OCI-LY1 (cell line): ENCODE measurements around the gene C16orf89.

Source experiments
- H2AFZ ChIP-seq: fragments of 200-600 bp; sonication (generic), shearing (Covaris generic); 2 replicates; pipeline ENCODE4 v1.6.0; 2014; ENCODE audit warnings: antibody characterized with exemption, mild to moderate bottlenecking, low read length
- H3F3A ChIP-seq: fragments of 200-600 bp; sonication (generic), shearing (Covaris generic); 2 replicates; pipeline ENCODE4 v1.6.0; 2014; ENCODE audit warnings: mild to moderate bottlenecking, antibody characterized with exemption, low read length, moderate library complexity; ENCODE audit not compliant: insufficient read depth
- H3K27ac ChIP-seq: fragments of 200-600 bp; sonication (generic); 2 replicates; pipeline ENCODE4 v1.5.1; 2014; ENCODE audit warnings: low read length, mixed run types, mild to moderate bottlenecking, low read depth; ENCODE audit not compliant: poor library complexity, severe bottlenecking
- H3K27me3 ChIP-seq: fragments of 200-600 bp; sonication (generic); 2 replicates; pipeline ENCODE4 v1.6.0; 2014; ENCODE audit warnings: antibody characterized with exemption, mild to moderate bottlenecking, low read length, moderate library complexity; ENCODE audit not compliant: insufficient read depth
- H3K36me3 ChIP-seq: fragments of 200-600 bp; sonication (generic); 2 replicates; pipeline ENCODE4 v1.6.1; 2014; ENCODE audit warnings: mild to moderate bottlenecking, antibody characterized with exemption, low read length, moderate library complexity, mixed read lengths; ENCODE audit not compliant: insufficient read depth
- H3K4me1 ChIP-seq: fragments of 200-600 bp; sonication (generic); 2 replicates; pipeline ENCODE4 v1.5.1; 2014; ENCODE audit warnings: mild to moderate bottlenecking, low read length, moderate library complexity; ENCODE audit not compliant: insufficient read depth, severe bottlenecking
- H3K4me2 ChIP-seq: fragments of 200-600 bp; sonication (generic), shearing (Covaris generic); 2 replicates; pipeline ENCODE4 v1.6.1; 2014; ENCODE audit warnings: low read length
- H3K4me3 ChIP-seq: fragments of 200-600 bp; sonication (generic); 2 replicates; pipeline ENCODE4 v1.5.1; 2014; ENCODE audit warnings: low read length, low read depth, mild to moderate bottlenecking, mixed read lengths; ENCODE audit not compliant: poor library complexity, severe bottlenecking
- H3K79me2 ChIP-seq: fragments of 200-600 bp; shearing (Covaris generic); 2 replicates; pipeline ENCODE4 v1.6.1; 2016; ENCODE audit warnings: mixed run types, low read length, mixed read lengths; ENCODE audit not compliant: insufficient read depth
- H3K9ac ChIP-seq: fragments of 200-600 bp; sonication (generic), shearing (Covaris generic); 2 replicates; pipeline ENCODE4 v1.6.1; 2014; ENCODE audit warnings: mild to moderate bottlenecking, low read length, mixed read lengths
- H3K9me2 ChIP-seq: fragments of 200-600 bp; sonication (generic), shearing (Covaris generic); 2 replicates; pipeline ENCODE4 v1.6.1; 2014; ENCODE audit warnings: low read depth, mild to moderate bottlenecking, low read length, mixed read lengths
- H3K9me3 ChIP-seq: fragments of 200-600 bp; shearing (Covaris generic); 2 replicates; pipeline ENCODE4 v1.6.1; 2014; ENCODE audit warnings: low read length, mixed read lengths
- H4K20me1 ChIP-seq: fragments of 200-600 bp; sonication (generic), shearing (Covaris generic); 2 replicates; pipeline ENCODE4 v1.6.0; 2016; ENCODE audit warnings: mild to moderate bottlenecking, low read length; ENCODE audit not compliant: insufficient read depth
- CTCF ChIP-seq: fragments of 200-600 bp; sonication (generic), shearing (Covaris generic); IDR thresholded peaks from 2 replicates; pipeline ENCODE4 v1.5.1; 2017; ENCODE audit warnings: mild to moderate bottlenecking, antibody characterized with exemption, low read length, moderate library complexity, mixed read lengths
- EZH2 ChIP-seq: fragments of 200-600 bp; sonication (generic), shearing (Covaris generic); IDR thresholded peaks from 2 replicates; pipeline ENCODE4 v1.8.0; 2017; ENCODE audit warnings: borderline replicate concordance, mixed run types, mild to moderate bottlenecking, antibody characterized with exemption, low read length, moderate library complexity, mixed read lengths

The C16orf89 gene

DNA sequence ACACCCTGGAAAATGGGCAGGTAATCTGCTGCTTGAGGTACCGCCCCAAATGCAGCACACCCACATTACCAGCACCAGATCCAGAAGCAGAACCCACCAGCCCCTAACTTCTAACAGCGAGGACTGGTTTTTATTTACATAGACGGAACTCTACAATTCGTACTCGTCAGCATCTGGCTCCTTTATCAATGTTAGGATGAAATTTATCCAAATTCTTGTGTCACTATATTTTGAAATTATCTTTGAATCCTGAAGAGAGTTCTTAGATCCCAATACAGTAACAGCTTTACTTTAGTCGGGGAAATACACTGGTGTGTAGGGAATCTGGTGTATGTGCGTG is 5.6 kb upstream of the C16orf89 start:
- Histone ChIP-seq H3K4me1 (peaks cover 17% of the 10 kb centered on the region), H4K20me1 (no peaks in the 10 kb centered on the region), H3K9me2 (no peaks in the 10 kb centered on the region), H3K4me2 (peak overlapping the region; percentile 97), H3K27ac (peak overlapping the region; percentile 11), H3K27me3 (no peaks in the 10 kb centered on the region), H3K9me3 (no peaks in the 10 kb centered on the region), H3K4me3 (peak overlapping the region; percentile 79), H2AFZ (peak overlapping the region; percentile 47), H3K9ac (peak overlapping the region; percentile 79), H3K79me2 (no peaks in the 10 kb centered on the region; the same call in 1 of the 2 replicates), H3K36me3 (peaks cover 23% of the 10 kb centered on the region; the same call in 1 of the 2 replicates), H3F3A (no peaks in the 10 kb centered on the region)
- no peak for TF ChIP-seq EZH2

GRCh38 chr16:5070431-5071186 is 4.9 kb upstream of the C16orf89 start:
- Histone ChIP-seq H3K9me2 (no peaks in the 10 kb centered on the region), H3K4me1 (peaks cover 17% of the 10 kb centered on the region), H3K27ac (no peak overlapping the region), H3K36me3 (peaks cover 17% of the 10 kb centered on the region; the same call in 1 of the 2 replicates), H3K4me2 (no peak overlapping the region), H3K4me3 (no peak overlapping the region), H4K20me1 (no peaks in the 10 kb centered on the region), H3K9me3 (no peaks in the 10 kb centered on the region), H3K79me2 (no peaks in the 10 kb centered on the region; the same call in 1 of the 2 replicates), H2AFZ (peak overlapping the region; percentile 47; the same call in 1 of the 2 replicates), H3K9ac (no peak overlapping the region), H3K27me3 (no peaks in the 10 kb centered on the region), H3F3A (no peaks in the 10 kb centered on the region)
- no peak for TF ChIP-seq EZH2
- TF ChIP-seq CTCF, result no peak

- TF ChIP-seq CTCF, result no peak
- TF ChIP-seq EZH2, result no peak
- H3K9me3 ChIP-seq, result no peaks in the 10 kb centered on the region
- no peak overlapping the region for H3K4me2 ChIP-seq
- no peaks in the 10 kb centered on the region for H3K27me3 ChIP-seq
- no peaks in the 10 kb centered on the region for H4K20me1 ChIP-seq
- peaks cover 17% of the 10 kb centered on the region for H3K4me1 ChIP-seq
- H3K9me2 ChIP-seq, result no peaks in the 10 kb centered on the region
- no peak overlapping the region for H2AFZ ChIP-seq
- H3F3A ChIP-seq, result no peaks in the 10 kb centered on the region
- H3K36me3 ChIP-seq, result peaks cover 11% of the 10 kb centered on the region; the same call in 1 of the 2 replicates
- no peak overlapping the region for H3K9ac ChIP-seq
- H3K79me2 ChIP-seq, result no peaks in the 10 kb centered on the region; the same call in 1 of the 2 replicates
- H3K4me3 ChIP-seq, result no peak overlapping the region
- H3K27ac ChIP-seq, result no peak overlapping the region
Observed at GRCh38 chr16:5069854-5070253, 4.1 kb upstream of the C16orf89 start.

GRCh38 chr16:5069048-5069447 is 3.3 kb upstream of the C16orf89 start:
- Histone ChIP-seq H3K27ac (no peak overlapping the region), H3K4me3 (no peak overlapping the region), H3K27me3 (no peaks in the 10 kb centered on the region), H2AFZ (no peak overlapping the region), H3F3A (no peaks in the 10 kb centered on the region), H3K4me1 (peaks cover 17% of the 10 kb centered on the region), H4K20me1 (no peaks in the 10 kb centered on the region), H3K9me3 (no peaks in the 10 kb centered on the region), H3K9ac (no peak overlapping the region), H3K79me2 (no peaks in the 10 kb centered on the region; the same call in 1 of the 2 replicates), H3K9me2 (no peaks in the 10 kb centered on the region), H3K36me3 (0 out of 2 replicates have a peak, but pooled peaks cover 4% of the 10 kb centered on the region), H3K4me2 (no peak overlapping the region)
- TF ChIP-seq EZH2, result no peak
- no peak for TF ChIP-seq CTCF
